GM19455 (cell line): ENCODE data around the gene SYT15.
A peak's percentile ranks its signal among the peaks of the same experiment; 100 is the strongest.
"Not testable (repeated sequence)": the region's sequence is repeated elsewhere in the genome, so short reads cannot be mapped to it uniquely, and the experiment has no call there.

ENCODE experiments used
- ATAC-seq: cut with Tn5 transposase; IDR thresholded peaks from one replicate; pipeline ENCODE4 v1.9.1; 2021; ENCODE audit not compliant: unreplicated experiment

Gene SYT15

GRCh38 chr10:46585246-46585645 lies 6.3 kb downstream of the SYT15 start:
- not testable (repeated sequence) for ATAC-seq

GRCh38 chr10:46587546-46587945 lies 8.6 kb downstream of the SYT15 start:
- not testable (repeated sequence) for ATAC-seq

- not testable (repeated sequence) for ATAC-seq
These were observed 9.3 kb downstream of the SYT15 start for GRCh38 chr10:46588221-46588620.

- not testable (repeated sequence) for ATAC-seq
These were observed 10.7 kb downstream of the SYT15 start for GRCh38 chr10:46589589-46589988.

- not testable (repeated sequence) for ATAC-seq
These were observed 12.1 kb downstream of the SYT15 start for GRCh38 chr10:46591053-46591452.

GRCh38 chr10:46593307-46593706 lies 14.4 kb downstream of the SYT15 start:
- ATAC-seq, result not testable (repeated sequence)

GRCh38 chr10:46594453-46595063 lies 15.6 kb downstream of the SYT15 start:
- ATAC-seq, result not testable (repeated sequence)

GRCh38 chr10:46596570-46596969 lies 17.6 kb downstream of the SYT15 start:
- not testable (repeated sequence) for ATAC-seq

- peak; percentile 79 for ATAC-seq
These were observed 18.8 kb downstream of the SYT15 start for GRCh38 chr10:46597616-46598246.

- not testable (repeated sequence) for ATAC-seq
These were observed 21.6 kb downstream of the SYT15 start for GRCh38 chr10:46600516-46600915.

GRCh38 chr10:46615540-46615939 lies 36.6 kb downstream of the SYT15 start:
- ATAC-seq, result not testable (repeated sequence)

- ATAC-seq, result not testable (repeated sequence)
These were observed 37.3 kb downstream of the SYT15 start for GRCh38 chr10:46616227-46616626.

GRCh38 chr10:46617134-46617533 lies 38.2 kb downstream of the SYT15 start:
- not testable (repeated sequence) for ATAC-seq

- not testable (repeated sequence) for ATAC-seq
These were observed 39.0 kb downstream of the SYT15 start for GRCh38 chr10:46617913-46618312.

GRCh38 chr10:46623899-46624654 lies 45.1 kb downstream of the SYT15 start:
- ATAC-seq, result not testable (repeated sequence)

- ATAC-seq, result not testable (repeated sequence)
These were observed 50.9 kb downstream of the SYT15 start for GRCh38 chr10:46629805-46630204.

GRCh38 chr10:46630816-46631215 lies 51.9 kb downstream of the SYT15 start:
- ATAC-seq, result not testable (repeated sequence)

- ATAC-seq, result not testable (repeated sequence)
These were observed 52.8 kb downstream of the SYT15 start for GRCh38 chr10:46631683-46632082.

GRCh38 chr10:46634698-46635097 lies 55.8 kb downstream of the SYT15 start:
- not testable (repeated sequence) for ATAC-seq

GRCh38 chr10:46635364-46635959 lies 56.5 kb downstream of the SYT15 start:
- ATAC-seq, result peak; percentile 64

- not testable (repeated sequence) for ATAC-seq
These were observed 61.1 kb downstream of the SYT15 start for GRCh38 chr10:46640005-46640404.
